Measurements from ENCODE around the gene RYR2. TPM values are rescaled to one million over a fixed set of nuclear protein-coding genes. Genes with fewer than 3 reads are reported as not detected.

RYR2 gene
- total RNA-seq, 1 experiment from 2014 or later = 3.4 TPM

DNA sequence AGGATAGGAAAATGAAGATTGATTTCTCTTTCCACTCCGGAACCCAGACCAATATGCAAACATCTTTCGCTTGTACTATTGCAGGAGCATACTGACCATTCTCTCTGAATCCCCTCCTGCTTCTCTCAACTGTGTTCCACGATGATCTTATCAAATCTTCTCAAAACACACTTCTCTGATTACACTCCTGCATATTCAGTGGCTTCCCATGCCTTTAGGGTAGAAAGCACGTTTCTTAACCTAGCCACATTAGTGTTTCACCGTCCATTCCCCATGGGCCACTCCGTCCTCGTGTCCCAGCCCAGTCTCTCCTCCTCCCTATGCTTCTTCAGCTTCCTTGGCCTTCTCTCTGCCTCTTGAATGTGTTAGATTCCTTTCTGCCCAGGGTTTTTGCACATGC is 650.3 kb downstream of the RYR2 start:
- H3K56ac ChIP-seq (ENCODE audit: insufficient read length, low read depth, low read length) = no peak overlapping the region
- H2BK120ac ChIP-seq (ENCODE audit: low read depth, low read length, poor library complexity, severe bottlenecking) = no peak overlapping the region
- Mint-ChIP-seq H3K27ac (peak overlapping the region in 1 of 3 experiments; percentile 21; a peak in 2 of 7 replicates), H3K4me1 (peaks cover 2% of the 10 kb centered on the region in 2 experiments; a peak in 3 of 4 replicates), H3K4me3 (no peak overlapping the region), H3K36me3 (ENCODE audit: insufficient read depth in 1 of 3, low read depth in 3 of 3) (no peaks in the 10 kb centered on the region), H3K9me3 (no peaks in the 10 kb centered on the region), H3K27me3 (ENCODE audit: low read depth) (no peaks in the 10 kb centered on the region)
- H2BK12ac ChIP-seq (ENCODE audit: insufficient read length, low read depth, low read length) = no peak overlapping the region
- no peak overlapping the region for H3K9ac ChIP-seq (ENCODE audit: extremely low read depth, insufficient read length, low read length)
- H2BK15ac ChIP-seq (ENCODE audit: low read depth, low read length) = no peak overlapping the region
- TF ChIP-seq, protein P1, sequence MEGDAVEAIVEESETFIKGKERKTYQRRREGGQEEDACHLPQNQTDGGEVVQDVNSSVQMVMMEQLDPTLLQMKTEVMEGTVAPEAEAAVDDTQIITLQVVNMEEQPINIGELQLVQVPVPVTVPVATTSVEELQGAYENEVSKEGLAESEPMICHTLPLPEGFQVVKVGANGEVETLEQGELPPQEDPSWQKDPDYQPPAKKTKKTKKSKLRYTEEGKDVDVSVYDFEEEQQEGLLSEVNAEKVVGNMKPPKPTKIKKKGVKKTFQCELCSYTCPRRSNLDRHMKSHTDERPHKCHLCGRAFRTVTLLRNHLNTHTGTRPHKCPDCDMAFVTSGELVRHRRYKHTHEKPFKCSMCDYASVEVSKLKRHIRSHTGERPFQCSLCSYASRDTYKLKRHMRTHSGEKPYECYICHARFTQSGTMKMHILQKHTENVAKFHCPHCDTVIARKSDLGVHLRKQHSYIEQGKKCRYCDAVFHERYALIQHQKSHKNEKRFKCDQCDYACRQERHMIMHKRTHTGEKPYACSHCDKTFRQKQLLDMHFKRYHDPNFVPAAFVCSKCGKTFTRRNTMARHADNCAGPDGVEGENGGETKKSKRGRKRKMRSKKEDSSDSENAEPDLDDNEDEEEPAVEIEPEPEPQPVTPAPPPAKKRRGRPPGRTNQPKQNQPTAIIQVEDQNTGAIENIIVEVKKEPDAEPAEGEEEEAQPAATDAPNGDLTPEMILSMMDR (conservative IDR thresholded peaks at IDR 0.05) = no peak
- H2AFZ ChIP-seq (ENCODE audit: low read length) = no peak overlapping the region
- H3K4ac ChIP-seq (ENCODE audit: low read depth, low read length) = no peak overlapping the region
- no peak overlapping the region for H3K18ac ChIP-seq (ENCODE audit: insufficient read length, low read depth, low read length)
- DNase-seq = no peak
- H4K20me1 ChIP-seq (ENCODE audit: control insufficient read depth, insufficient read depth, insufficient read length) = no peaks in the 10 kb centered on the region
- H3K27ac ChIP-seq (ENCODE audit: insufficient read length, low read depth, low read length) = no peak overlapping the region
- H3K9me3 ChIP-seq (ENCODE audit: control insufficient read depth, low read depth, low read length) = no peaks in the 10 kb centered on the region
- H3K79me2 ChIP-seq (ENCODE audit: insufficient read depth, low read length) = no peaks in the 10 kb centered on the region
- H3K27me3 ChIP-seq (ENCODE audit: insufficient read depth, low read length) = no peaks in the 10 kb centered on the region
- H3K4me2 ChIP-seq (ENCODE audit: insufficient read depth, insufficient read length, low read length) = no peak overlapping the region
- H3K23ac ChIP-seq (ENCODE audit: insufficient read length, low read depth, low read length) = no peak overlapping the region
- no peaks in the 10 kb centered on the region for H3K23me2 ChIP-seq (ENCODE audit: insufficient read length, low read depth, low read length, poor library complexity, severe bottlenecking)
- H3K79me1 ChIP-seq (ENCODE audit: insufficient read depth, low read depth, low read length, poor library complexity, severe bottlenecking) = no peaks in the 10 kb centered on the region
- no peak overlapping the region for H4K5ac ChIP-seq (ENCODE audit: insufficient read length, low read depth, low read length)
- no peak overlapping the region for H4K8ac ChIP-seq (replicated peaks; ENCODE audit: insufficient read length, low read depth, low read length)
- no peak overlapping the region for H2AK5ac ChIP-seq (ENCODE audit: insufficient read length, low read length)
- H3T11ph ChIP-seq (ENCODE audit: low read length) = no peak overlapping the region
- no CpG with 5 or more reads among the region's 7 CpGs for WGBS (ENCODE audit: extremely low coverage, insufficient read length, low lambda C conversion rate)
- H3K14ac ChIP-seq (ENCODE audit: insufficient read depth, low read length) = no peak overlapping the region
- H2BK20ac ChIP-seq (ENCODE audit: low read depth, low read length, poor library complexity, severe bottlenecking) = no peak overlapping the region
- H2BK5ac ChIP-seq (ENCODE audit: insufficient read length, low read length) = no peak overlapping the region
- no peaks in the 10 kb centered on the region for H3K4me1 ChIP-seq (ENCODE audit: insufficient read depth, low read length)
- no peak overlapping the region for H4K91ac ChIP-seq (ENCODE audit: insufficient read length, low read depth, low read length)
